SU-DHL-6 (cell line): Measurements from ENCODE around the gene BHLHE23.

Experiments used
- CTCF ChIP-seq: fragments of 200-600 bp; sonication (generic); IDR thresholded peaks from one replicate; pipeline ENCODE4 v1.5.1; 2017; ENCODE audit warnings: antibody characterized with exemption, mild to moderate bottlenecking, low read length, moderate library complexity; ENCODE audit not compliant: insufficient read depth, poor library complexity, severe bottlenecking
- EZH2phosphoT487 ChIP-seq: fragments of 200-600 bp; sonication (generic), shearing (Covaris generic); conservative IDR thresholded peaks from 2 replicates; pipeline ENCODE4 v1.6.1; 2018; ENCODE audit warnings: mild to moderate bottlenecking, antibody characterized with exemption, low read length, moderate library complexity, mixed read lengths

GRCh38 chr20:62997417-62998035 lies 9.2 kb downstream of the BHLHE23 start:
- TF ChIP-seq CTCF (no peak), EZH2phosphoT487 (no peak)
